ENCODE data around the gene RFX1.

DNA sequence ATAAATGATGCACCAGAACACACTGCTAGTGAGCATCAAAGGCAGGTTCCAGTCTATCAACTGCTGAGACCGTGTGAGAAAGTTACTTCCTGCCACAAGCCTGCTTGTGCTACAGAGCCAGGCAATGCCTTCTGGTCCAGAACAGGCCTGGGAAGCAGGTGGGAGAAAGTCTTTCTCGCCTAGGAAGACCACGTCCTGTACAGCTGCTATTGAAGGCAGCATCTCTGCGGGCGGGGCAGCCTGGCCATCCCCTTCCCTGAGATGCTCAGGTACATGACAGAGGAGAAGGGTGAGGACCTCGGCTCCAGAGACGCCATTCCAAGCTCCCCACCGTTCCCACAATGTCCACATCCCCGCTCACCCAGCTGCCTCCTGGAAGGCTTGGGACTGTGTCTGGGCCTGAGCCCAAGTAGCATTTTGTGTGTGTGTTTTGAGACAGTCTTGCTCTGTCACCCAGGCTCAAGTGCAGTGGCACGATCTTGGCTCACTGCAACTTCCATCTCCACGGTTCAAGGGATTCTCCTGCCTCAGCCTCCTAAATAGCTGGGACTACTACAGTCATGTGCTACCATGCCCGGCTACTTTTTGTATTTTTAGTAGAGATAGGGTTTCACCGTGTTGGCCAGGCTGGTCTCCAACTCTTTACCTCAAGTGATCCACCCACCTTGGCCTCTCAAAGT is 3.4 kb downstream of the RFX1 start:
- TF ChIP-seq, protein P1, sequence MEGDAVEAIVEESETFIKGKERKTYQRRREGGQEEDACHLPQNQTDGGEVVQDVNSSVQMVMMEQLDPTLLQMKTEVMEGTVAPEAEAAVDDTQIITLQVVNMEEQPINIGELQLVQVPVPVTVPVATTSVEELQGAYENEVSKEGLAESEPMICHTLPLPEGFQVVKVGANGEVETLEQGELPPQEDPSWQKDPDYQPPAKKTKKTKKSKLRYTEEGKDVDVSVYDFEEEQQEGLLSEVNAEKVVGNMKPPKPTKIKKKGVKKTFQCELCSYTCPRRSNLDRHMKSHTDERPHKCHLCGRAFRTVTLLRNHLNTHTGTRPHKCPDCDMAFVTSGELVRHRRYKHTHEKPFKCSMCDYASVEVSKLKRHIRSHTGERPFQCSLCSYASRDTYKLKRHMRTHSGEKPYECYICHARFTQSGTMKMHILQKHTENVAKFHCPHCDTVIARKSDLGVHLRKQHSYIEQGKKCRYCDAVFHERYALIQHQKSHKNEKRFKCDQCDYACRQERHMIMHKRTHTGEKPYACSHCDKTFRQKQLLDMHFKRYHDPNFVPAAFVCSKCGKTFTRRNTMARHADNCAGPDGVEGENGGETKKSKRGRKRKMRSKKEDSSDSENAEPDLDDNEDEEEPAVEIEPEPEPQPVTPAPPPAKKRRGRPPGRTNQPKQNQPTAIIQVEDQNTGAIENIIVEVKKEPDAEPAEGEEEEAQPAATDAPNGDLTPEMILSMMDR (IDR thresholded peaks at IDR 0.05; ENCODE audit: poor library complexity, severe bottlenecking) = no peak
- no peak for TF ChIP-seq EZH2 (IDR thresholded peaks at IDR 0.05; ENCODE audit: borderline replicate concordance, insufficient read depth, low read length, poor library complexity, severe bottlenecking)
- TF ChIP-seq POLR2AphosphoS5 (IDR thresholded peaks at IDR 0.05) = no peak

Measured in neural cell (in vitro differentiated cells).